Karpas-422 (cell line): ENCODE results near the gene DENR. TPM values are rescaled to one million over a fixed set of nuclear protein-coding genes. Genes with fewer than 3 reads are reported as not detected.
"Not testable (repeated sequence)": the region's sequence is repeated elsewhere in the genome, so short reads cannot be mapped to it uniquely, and the experiment has no call there.

Experiments used
- DNase-seq: peaks from one replicate; pipeline ENCODE4 v3.0.0-alpha.2; 2015
- H2AFZ ChIP-seq: fragments of 200-600 bp; sonication (generic); 2 replicates; pipeline ENCODE4 v1.6.1; 2014; ENCODE audit warnings: antibody characterized with exemption, low read length, mixed read lengths
- H3K27ac ChIP-seq: fragments of 200-600 bp; sonication (generic); 2 replicates; pipeline ENCODE4 v1.5.1; 2014; ENCODE audit warnings: mild to moderate bottlenecking, low read length, moderate library complexity
- H3K27me3 ChIP-seq: fragments of 200-600 bp; sonication (generic); 2 replicates; pipeline ENCODE4 v1.6.1; 2014; ENCODE audit warnings: low read length, mixed read lengths
- H3K36me3 ChIP-seq: fragments of 200-600 bp; sonication (generic); 2 replicates; pipeline ENCODE4 v1.6.1; 2014; ENCODE audit warnings: low read length, mixed read lengths; ENCODE audit not compliant: insufficient read depth
- H3K4me1 ChIP-seq: fragments of 200-600 bp; sonication (generic); 2 replicates; pipeline ENCODE4 v1.6.1; 2014; ENCODE audit warnings: mild to moderate bottlenecking, low read length, mixed read lengths
- H3K4me2 ChIP-seq: fragments of 200-600 bp; sonication (generic); 2 replicates; pipeline ENCODE4 v1.6.1; 2014; ENCODE audit warnings: low read length, low read depth, mild to moderate bottlenecking; ENCODE audit not compliant: poor library complexity, severe bottlenecking
- H3K4me3 ChIP-seq: fragments of 200-600 bp; sonication (generic); 2 replicates; pipeline ENCODE4 v1.5.1; 2014; ENCODE audit warnings: mild to moderate bottlenecking, antibody characterized with exemption, low read length, mixed read lengths
- H3K79me2 ChIP-seq: fragments of 200-600 bp; sonication (generic); 2 replicates; pipeline ENCODE4 v1.6.1; 2014; ENCODE audit warnings: mild to moderate bottlenecking, low read length, mixed read lengths
- H3K9ac ChIP-seq: fragments of 200-600 bp; sonication (generic); 2 replicates; pipeline ENCODE4 v1.6.0; 2014; ENCODE audit warnings: low read length
- H3K9me2 ChIP-seq: fragments of 200-600 bp; sonication (generic), shearing (Covaris generic); replicated peaks from 2 replicates; pipeline ENCODE4 v1.6.0; 2014; ENCODE audit warnings: mild to moderate bottlenecking, low read length, moderate library complexity; ENCODE audit not compliant: insufficient read depth
- H3K9me3 ChIP-seq: fragments of 300-700, 200-600 bp; sonication (generic); 2 replicates; pipeline ENCODE4 v1.6.1; 2014; ENCODE audit warnings: low read length, mixed read lengths
- H4K20me1 ChIP-seq: fragments of 200-600 bp; sonication (generic); 2 replicates; pipeline ENCODE4 v1.6.1; 2014; ENCODE audit warnings: mild to moderate bottlenecking, antibody characterized with exemption, low read length, low read depth; ENCODE audit not compliant: insufficient read depth
- total RNA-seq: library from RNA; depleted of rRNA; stranded (reverse); fragments of >200 nt; shearing (Covaris generic); gene quantifications from 2 replicates; pipeline ENCODE4 v1.2.3, GENCODE V29; 2014; ENCODE audit warnings: low replicate concordance; rRNA removed

DENR gene
- 53.4 and 72.8 TPM in 2 replicates for total RNA-seq

GRCh38 chr12:122752464-122753318 is at the start of gene DENR:
Gene DENR (plus strand): TSS chr12:122752824. CDS start chr12:122753702, 878 bp downstream.
- H3K36me3 ChIP-seq = peaks cover 31% of the 10 kb centered on the region
- H4K20me1 ChIP-seq = no peaks in the 10 kb centered on the region
- H2AFZ ChIP-seq = peak within 1 kb of the TSS; percentile 54; the same call in 1 of the 2 replicates
- H3K79me2 ChIP-seq = peaks cover 42% of the 10 kb centered on the region
- peak; percentile 99 for DNase-seq
- H3K27ac ChIP-seq = peak within 1 kb of the TSS; percentile 77
- no peaks in the 10 kb centered on the region for H3K27me3 ChIP-seq
- H3K4me1 ChIP-seq = peaks cover 53% of the 10 kb centered on the region
- H3K9ac ChIP-seq = peak within 1 kb of the TSS; percentile 87
- H3K4me2 ChIP-seq = peak within 1 kb of the TSS; percentile 81
- H3K9me3 ChIP-seq = no peaks in the 10 kb centered on the region
- peak within 1 kb of the TSS; percentile 83 for H3K4me3 ChIP-seq
- no peaks in the 10 kb centered on the region for H3K9me2 ChIP-seq

GRCh38 chr12:122702890-122703611 is 49.6 kb upstream of the DENR start, which contains the start of gene HCAR2:
Gene HCAR2 (minus strand): TSS chr12:122703357. CDS start chr12:122703283, 74 bp downstream.
- not testable (repeated sequence) for H2AFZ ChIP-seq, H3K9me2 ChIP-seq, H3K4me1 ChIP-seq, H3K4me3 ChIP-seq, H4K20me1 ChIP-seq, H3K36me3 ChIP-seq, H3K79me2 ChIP-seq, H3K27ac ChIP-seq, H3K4me2 ChIP-seq, H3K9ac ChIP-seq, H3K9me3 ChIP-seq, H3K27me3 ChIP-seq
- DNase-seq = peak; percentile 61

- H3K4me1 ChIP-seq, H3K4me2 ChIP-seq, H3K27me3 ChIP-seq, DNase-seq, H3K79me2 ChIP-seq, H2AFZ ChIP-seq, H3K36me3 ChIP-seq, H3K27ac ChIP-seq, H3K4me3 ChIP-seq, H3K9ac ChIP-seq, H3K9me2 ChIP-seq, H3K9me3 ChIP-seq, H4K20me1 ChIP-seq: not testable (repeated sequence)
Observed at GRCh38 chr12:122703841-122704240, 48.8 kb upstream of the DENR start.

GRCh38 chr12:122709287-122709686 is 43.3 kb upstream of the DENR start:
- H3K9me3 ChIP-seq, DNase-seq, H3K27ac ChIP-seq, H3K4me3 ChIP-seq, H3K9ac ChIP-seq, H3K36me3 ChIP-seq, H3K9me2 ChIP-seq, H3K79me2 ChIP-seq, H3K4me2 ChIP-seq, H2AFZ ChIP-seq, H3K4me1 ChIP-seq, H3K27me3 ChIP-seq, H4K20me1 ChIP-seq: not testable (repeated sequence)

- H3K9me2 ChIP-seq, H3K79me2 ChIP-seq, H3K9me3 ChIP-seq, H3K4me2 ChIP-seq, H3K36me3 ChIP-seq, H2AFZ ChIP-seq, H3K9ac ChIP-seq, H3K4me1 ChIP-seq, DNase-seq, H3K27ac ChIP-seq, H3K4me3 ChIP-seq, H4K20me1 ChIP-seq, H3K27me3 ChIP-seq: not testable (repeated sequence)
Observed at GRCh38 chr12:122710341-122710740, 42.3 kb upstream of the DENR start.

- H3K79me2 ChIP-seq, H3K27me3 ChIP-seq, H3K9me3 ChIP-seq, H3K4me2 ChIP-seq, H3K4me3 ChIP-seq, H3K9me2 ChIP-seq, H4K20me1 ChIP-seq, H3K9ac ChIP-seq, H2AFZ ChIP-seq, H3K36me3 ChIP-seq, H3K27ac ChIP-seq, H3K4me1 ChIP-seq: not testable (repeated sequence)
- DNase-seq = peak; percentile 72
Observed at GRCh38 chr12:122711266-122711665, 41.4 kb upstream of the DENR start.

- not testable (repeated sequence) for H3K9me3 ChIP-seq, H3K27ac ChIP-seq, H3K27me3 ChIP-seq, H3K9ac ChIP-seq, H3K4me3 ChIP-seq, H4K20me1 ChIP-seq, H3K4me2 ChIP-seq, H3K79me2 ChIP-seq, DNase-seq, H3K36me3 ChIP-seq, H3K9me2 ChIP-seq, H2AFZ ChIP-seq
- peaks cover 19% of the 10 kb centered on the region for H3K4me1 ChIP-seq
Observed at GRCh38 chr12:122713491-122714188, 39.0 kb upstream of the DENR start.

- H3K4me1 ChIP-seq = peaks cover 20% of the 10 kb centered on the region
- not testable (repeated sequence) for H3K27ac ChIP-seq, H4K20me1 ChIP-seq, H3K4me2 ChIP-seq, H2AFZ ChIP-seq, DNase-seq, H3K9me2 ChIP-seq, H3K36me3 ChIP-seq, H3K27me3 ChIP-seq, H3K9me3 ChIP-seq, H3K9ac ChIP-seq, H3K4me3 ChIP-seq, H3K79me2 ChIP-seq
Observed at GRCh38 chr12:122715211-122715610, 37.4 kb upstream of the DENR start.
